ENCODE data around the gene TST. TPM values are rescaled to one million over a fixed set of nuclear protein-coding genes. Genes with fewer than 3 reads are reported as not detected.

TST gene
- 54.6 TPM for total RNA-seq
- long read RNA-seq, transcript TST-201 (3 exons, 1,211 nt), result minor isoform, 9 of 26 reads
- long read RNA-seq, transcript TST-202 (2 exons, 1,797 nt), result major isoform, 16 of 26 reads
- long read RNA-seq, partial matches to known transcripts, result 0 of 26 reads
- long read RNA-seq, other reads (novel, unspliced or antisense), result 1 of 26 reads

GRCh38 chr22:37019309-37020191 lies at the start of gene TST, which contains the start of gene MPST:
Gene TST (minus strand): TSS chr22:37019447. CDS start chr22:37018732, 715 bp downstream.
Gene MPST (plus strand): TSS chr22:37019742. CDS start chr22:37019837, 95 bp downstream.
- peak; percentile 87 for ATAC-seq
- intact Hi-C loops (cut with DNase I), result no loop called here
- peak; percentile 93 for DNase-seq (ENCODE audit: missing footprints)

GRCh38 chr22:37068859-37069258 lies 49.6 kb upstream of the TST start:
- intact Hi-C loops (cut with DNase I), result no loop called here
- DNase-seq (ENCODE audit: missing footprints) (no peak), ATAC-seq (no peak)

- DNase-seq (ENCODE audit: missing footprints), result no peak
- intact Hi-C loops (cut with DNase I), result no loop called here
- ATAC-seq, result no peak
Measured at GRCh38 chr22:37067428-37067827, 48.2 kb upstream of the TST start.

GRCh38 chr22:37065961-37066360 lies 46.7 kb upstream of the TST start:
- DNase-seq (ENCODE audit: missing footprints) (peak; percentile 3), ATAC-seq (no peak)
- intact Hi-C loops (cut with DNase I), result no loop called here

- no peak for ATAC-seq
- intact Hi-C loops (cut with DNase I), result no loop called here
- no peak for DNase-seq (ENCODE audit: missing footprints)
Measured at GRCh38 chr22:37065180-37065579, 45.9 kb upstream of the TST start.

- DNase-seq (ENCODE audit: missing footprints), result no peak
- no peak for ATAC-seq
- intact Hi-C loops (cut with DNase I), result no loop called here
Measured at GRCh38 chr22:37064553-37064952, 45.3 kb upstream of the TST start.

DNA sequence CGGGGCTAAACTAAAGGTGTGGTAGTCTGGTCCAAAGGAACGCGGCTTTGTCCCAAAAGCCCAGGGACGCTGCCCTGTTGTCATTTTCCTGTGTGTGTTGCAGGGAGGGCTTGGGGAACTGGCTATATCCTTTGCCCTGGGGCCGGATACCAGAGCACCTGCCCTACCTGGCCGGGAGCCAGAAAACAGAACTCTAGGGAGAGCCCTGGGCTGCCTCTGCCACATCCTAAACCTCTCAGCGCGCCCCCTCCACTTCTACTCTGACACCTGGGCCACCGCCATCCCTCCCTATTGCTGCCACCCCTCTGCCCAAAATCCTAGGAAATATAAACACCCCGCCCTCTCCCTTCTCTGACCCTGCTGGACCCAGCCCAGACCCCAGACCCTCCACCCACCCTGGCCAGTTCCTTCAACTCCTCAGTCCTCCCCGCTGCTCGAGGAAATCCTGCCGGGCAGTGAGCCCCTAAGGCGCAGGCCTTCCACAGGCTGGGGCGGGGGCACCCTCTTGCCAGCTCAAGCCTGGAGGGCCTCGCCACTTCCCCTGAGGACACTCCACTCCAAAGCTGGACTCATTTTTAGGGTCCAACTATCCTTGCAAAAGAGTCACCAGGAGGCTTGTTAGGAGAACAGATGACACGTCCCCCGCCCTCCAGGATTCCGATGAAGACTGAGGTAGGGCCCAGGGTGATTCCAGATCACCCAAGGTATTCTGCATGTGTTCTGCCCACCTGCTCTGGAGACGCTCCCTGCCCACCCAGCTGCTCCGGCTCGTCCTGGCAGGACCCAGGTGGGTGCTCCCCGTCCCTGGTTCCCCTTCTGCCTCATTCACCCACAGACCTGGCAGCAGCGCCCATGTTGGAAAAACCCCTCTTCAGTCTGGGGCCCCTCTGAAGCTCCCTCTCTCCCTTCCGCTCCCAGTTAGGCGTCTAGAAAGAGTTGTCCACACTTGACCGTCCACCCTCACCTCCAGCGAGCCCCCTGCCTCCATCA lies 44.5 kb upstream of the TST start:
- intact Hi-C loops (cut with DNase I), result no loop called here
- ATAC-seq, result no peak
- peak; percentile 61 for DNase-seq (ENCODE audit: missing footprints)

GRCh38 chr22:37062702-37063381 lies 43.6 kb upstream of the TST start:
- ATAC-seq (no peak), DNase-seq (ENCODE audit: missing footprints) (peak; percentile 46)
- intact Hi-C loops (cut with DNase I), result no loop called here

GRCh38 chr22:37062376-37062675 lies 43.1 kb upstream of the TST start:
- no peak for ATAC-seq
- intact Hi-C loops (cut with DNase I), result no loop called here

GRCh38 chr22:37061611-37062375 lies 42.5 kb upstream of the TST start:
- intact Hi-C loops (cut with DNase I), result no loop called here
- DNase-seq (ENCODE audit: missing footprints) (peak; percentile 43), ATAC-seq (no peak)

More at GRCh38 chr22:37062376-37062675, 43.1 kb upstream of the TST start:
- DNase-seq (ENCODE audit: missing footprints), result peak; percentile 11

DNA sequence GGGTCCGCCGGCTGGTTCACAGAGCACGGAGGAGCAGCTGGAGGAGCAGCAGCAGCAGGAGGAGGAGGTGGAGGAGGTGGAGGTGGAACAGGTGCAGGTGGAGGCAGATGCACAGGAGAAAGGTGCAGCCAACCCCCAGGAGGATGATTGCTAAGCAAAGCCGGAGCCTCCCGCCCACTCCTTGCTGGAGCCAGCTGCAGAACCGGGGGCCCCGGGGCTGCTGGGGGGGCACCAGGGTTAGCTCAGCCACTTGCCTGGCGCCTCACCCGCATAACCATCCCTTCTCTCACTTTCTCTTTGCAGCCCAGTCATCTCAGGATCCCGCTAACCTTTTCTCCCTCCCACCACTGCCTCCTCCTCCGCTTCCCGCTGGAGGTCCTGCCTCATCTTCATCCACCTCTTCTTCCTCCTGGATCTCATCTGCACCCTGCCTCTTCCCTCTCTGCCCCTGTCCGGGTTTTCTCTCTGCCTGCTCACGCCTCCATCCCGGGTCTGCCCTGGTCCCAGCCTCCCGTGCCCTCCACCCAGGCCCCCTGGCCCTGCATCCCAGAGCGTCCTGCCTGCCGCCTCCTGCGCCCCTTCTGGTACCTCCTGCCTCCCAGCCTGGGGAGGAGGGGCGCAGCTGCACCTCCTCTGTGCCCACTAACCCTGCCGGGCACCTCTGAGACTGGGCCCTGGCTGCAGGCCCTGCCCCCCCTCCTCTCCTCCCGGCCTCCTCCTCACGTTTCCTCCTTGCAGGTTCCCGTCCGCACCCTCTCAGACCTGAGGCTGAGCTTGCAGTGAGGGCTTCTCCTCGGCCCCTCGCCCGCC lies 41.8 kb upstream of the TST start:
- intact Hi-C loops (cut with DNase I), result no loop called here
- ATAC-seq (no peak), DNase-seq (ENCODE audit: missing footprints) (peak; percentile 28)

- ATAC-seq (no peak), DNase-seq (ENCODE audit: missing footprints) (peak; percentile 56)
- intact Hi-C loops (cut with DNase I), result no loop called here
Measured at GRCh38 chr22:37059876-37060449, 40.7 kb upstream of the TST start.

DNA sequence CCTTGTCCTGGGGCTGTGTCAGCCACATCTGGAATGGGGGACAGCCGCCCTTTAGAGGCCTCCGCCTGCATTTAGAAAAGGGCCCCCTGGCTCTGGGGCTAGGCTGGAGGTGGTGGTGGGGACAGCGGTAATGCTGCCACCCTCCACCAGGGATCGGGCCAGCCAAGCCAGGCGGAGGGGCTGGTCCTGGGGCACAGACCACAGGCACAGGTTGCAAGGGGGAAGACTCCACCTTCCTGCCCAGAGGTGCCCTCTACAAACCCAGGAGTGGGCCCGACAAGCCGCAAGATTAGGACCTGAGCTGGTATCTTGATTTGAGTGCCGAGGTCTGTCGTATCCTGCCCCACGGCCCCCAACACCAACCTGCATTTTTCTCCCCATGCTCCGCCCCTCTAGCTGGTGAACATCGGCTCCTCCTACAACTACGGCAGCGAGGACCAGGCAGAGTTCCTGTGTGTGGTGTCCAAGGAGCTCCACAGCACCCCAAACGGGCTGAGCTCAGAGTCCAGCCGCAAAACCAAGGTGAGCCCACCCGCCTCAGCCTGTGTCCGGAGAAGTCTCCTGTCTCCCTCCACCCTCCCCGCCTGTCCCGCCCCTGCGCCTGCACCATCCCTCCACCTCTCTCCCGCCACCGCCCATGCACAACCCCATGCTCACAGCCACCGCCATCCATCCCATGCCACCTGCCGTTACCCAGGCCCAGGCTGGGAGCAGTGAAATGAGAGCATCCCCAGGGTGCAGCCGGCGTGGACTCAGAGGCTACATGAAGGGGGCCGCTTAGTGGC lies 39.9 kb upstream of the TST start:
- intact Hi-C loops (cut with DNase I), result no loop called here
- DNase-seq (ENCODE audit: missing footprints) (peak; percentile 49), ATAC-seq (no peak)

DNA sequence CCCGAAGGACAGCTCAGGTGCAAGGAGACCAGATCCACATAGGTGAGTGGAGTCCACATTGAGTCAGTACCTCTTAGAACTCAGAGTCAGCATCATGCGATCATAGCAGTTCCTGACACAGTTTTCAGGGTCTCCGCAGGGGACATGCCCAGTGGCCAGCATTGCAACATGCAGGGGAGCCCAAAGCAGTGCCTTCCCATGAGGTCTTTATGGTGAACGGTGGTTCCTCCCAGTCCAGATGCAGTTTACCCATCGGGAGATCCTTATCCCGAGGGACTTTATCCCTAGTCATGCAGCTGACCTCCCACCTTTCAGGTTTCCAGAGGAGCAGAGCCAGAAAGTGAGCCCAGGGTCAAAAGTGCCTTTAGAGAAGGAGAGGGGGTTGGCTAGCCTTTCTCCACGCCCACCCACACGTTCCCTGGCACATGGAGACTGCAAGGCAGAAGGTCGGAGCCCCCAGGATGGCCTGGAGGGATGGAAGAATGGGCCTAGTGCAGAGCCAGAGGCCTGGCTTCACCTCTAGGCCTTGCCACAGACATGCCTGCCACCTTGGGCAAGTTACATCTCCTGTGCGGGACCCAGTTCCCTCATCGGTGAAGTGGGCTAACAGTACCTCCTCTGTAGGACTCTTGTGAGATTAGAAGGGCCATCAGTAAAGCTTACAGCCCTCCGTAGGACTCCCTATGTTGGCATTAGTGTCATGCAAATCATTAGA lies 38.7 kb upstream of the TST start:
- ATAC-seq (no peak), DNase-seq (ENCODE audit: missing footprints) (peak; percentile 58)
- intact Hi-C loops (cut with DNase I), result no loop called here

GRCh38 chr22:37057226-37057625 lies 38.0 kb upstream of the TST start:
- DNase-seq (ENCODE audit: missing footprints) (peak; percentile 17), ATAC-seq (no peak)
- intact Hi-C loops (cut with DNase I), result no loop called here

GRCh38 chr22:37056246-37056645 lies 37.0 kb upstream of the TST start:
- DNase-seq (ENCODE audit: missing footprints), result peak; percentile 37
- ATAC-seq, result no peak
- intact Hi-C loops (cut with DNase I), result no loop called here

All from Right ventricle myocardium inferior (tissue), 1 donor.